ENCODE data around the gene DIPK1A.
A peak's percentile ranks its signal among the peaks of the same experiment; 100 is the strongest.

The DIPK1A gene

GRCh38 chr1:93001893-93002292 is 40.6 kb upstream of the DIPK1A start:
- TF ChIP-seq CTCF (IDR thresholded peaks at IDR 0.05; ENCODE audit: low read depth, low read length, missing control alignments) = no peak
- no peak overlapping the region for H3K4me3 ChIP-seq (replicated peaks; ENCODE audit: low read depth, low read length)
- DNase-seq (ENCODE audit: extremely low read depth, low read depth) = no peak

- DNase-seq (ENCODE audit: extremely low read depth, low read depth) = no peak
- no peak overlapping the region for H3K4me3 ChIP-seq (replicated peaks; ENCODE audit: low read depth, low read length)
- no peak for TF ChIP-seq CTCF (IDR thresholded peaks at IDR 0.05; ENCODE audit: low read depth, low read length, missing control alignments)
Observed at GRCh38 chr1:93000751-93001175, 39.5 kb upstream of the DIPK1A start.

GRCh38 chr1:93000291-93000690 is 39.0 kb upstream of the DIPK1A start:
- no peak for TF ChIP-seq CTCF (IDR thresholded peaks at IDR 0.05; ENCODE audit: low read depth, low read length, missing control alignments)
- no peak overlapping the region for H3K4me3 ChIP-seq (replicated peaks; ENCODE audit: low read depth, low read length)
- DNase-seq (ENCODE audit: extremely low read depth, low read depth) = no peak

GRCh38 chr1:92998821-92999220 is 37.6 kb upstream of the DIPK1A start:
- no peak for TF ChIP-seq CTCF (IDR thresholded peaks at IDR 0.05; ENCODE audit: low read depth, low read length, missing control alignments)
- DNase-seq (ENCODE audit: extremely low read depth, low read depth) = no peak
- H3K4me3 ChIP-seq (replicated peaks; ENCODE audit: low read depth, low read length) = no peak overlapping the region

GRCh38 chr1:92995441-92996430 is 34.5 kb upstream of the DIPK1A start:
- H3K4me3 ChIP-seq (replicated peaks; ENCODE audit: low read depth, low read length) = no peak overlapping the region
- TF ChIP-seq CTCF (IDR thresholded peaks at IDR 0.05; ENCODE audit: low read depth, low read length, missing control alignments) = no peak
- DNase-seq (ENCODE audit: extremely low read depth, low read depth) = no peak

GRCh38 chr1:92994105-92994712 is 32.9 kb upstream of the DIPK1A start:
- H3K4me3 ChIP-seq (replicated peaks; ENCODE audit: low read depth, low read length) = no peak overlapping the region
- peak; percentile 31 for DNase-seq (ENCODE audit: extremely low read depth, low read depth)
- peak; percentile 66 for TF ChIP-seq CTCF (IDR thresholded peaks at IDR 0.05; ENCODE audit: low read depth, low read length, missing control alignments)

Measured in HFF-Myc (cell line).